ENCODE measurements around the gene TRIM62.
"Not testable (repeated sequence)": the region's sequence is repeated elsewhere in the genome, so short reads cannot be mapped to it uniquely, and the experiment has no call there.

TRIM62 gene

GRCh38 chr1:33130297-33130696 is 51.5 kb downstream of the TRIM62 start:
- H3K27me3 ChIP-seq (ENCODE audit: insufficient read depth, insufficient read length): no peaks in the 10 kb centered on the region
- no peak overlapping the region for H3K9ac ChIP-seq (ENCODE audit: insufficient read length, low read depth)
- H3K4me3 ChIP-seq (ENCODE audit: insufficient read length, low read depth): no peak overlapping the region
- H3K4me1 ChIP-seq (ENCODE audit: insufficient read depth, insufficient read length): no peaks in the 10 kb centered on the region
- H3K9me3 ChIP-seq (ENCODE audit: insufficient read depth, low read length): peaks cover 9% of the 10 kb centered on the region
- peaks cover 2% of the 10 kb centered on the region for H3K36me3 ChIP-seq (ENCODE audit: insufficient read depth, insufficient read length, low read length)
- no peak for DNase-seq (ENCODE audit: low read depth, low spot score)
- TF ChIP-seq SUZ12 (IDR thresholded peaks at IDR 0.05; ENCODE audit: extremely low read depth, insufficient read depth, insufficient read length): no peak
- no peak for TF ChIP-seq YY1 (IDR thresholded peaks at IDR 0.05; ENCODE audit: insufficient read depth, insufficient read length)
- no peak for TF ChIP-seq ZNF274 (IDR thresholded peaks at IDR 0.05; ENCODE audit: low read depth, low read length)

GRCh38 chr1:33128781-33129180 is 53.1 kb downstream of the TRIM62 start:
- TF ChIP-seq ZNF274 (IDR thresholded peaks at IDR 0.05; ENCODE audit: low read depth, low read length) (no peak), YY1 (IDR thresholded peaks at IDR 0.05; ENCODE audit: insufficient read depth, insufficient read length) (no peak), SUZ12 (IDR thresholded peaks at IDR 0.05; ENCODE audit: extremely low read depth, insufficient read depth, insufficient read length) (no peak)
- peaks cover 7% of the 10 kb centered on the region for H3K36me3 ChIP-seq (ENCODE audit: insufficient read depth, insufficient read length, low read length)
- no peak overlapping the region for H3K4me3 ChIP-seq (ENCODE audit: insufficient read length, low read depth)
- DNase-seq (ENCODE audit: low read depth, low spot score): no peak
- no peaks in the 10 kb centered on the region for H3K4me1 ChIP-seq (ENCODE audit: insufficient read depth, insufficient read length)
- no peak overlapping the region for H3K9ac ChIP-seq (ENCODE audit: insufficient read length, low read depth)
- H3K27me3 ChIP-seq (ENCODE audit: insufficient read depth, insufficient read length): no peaks in the 10 kb centered on the region
- H3K9me3 ChIP-seq (ENCODE audit: insufficient read depth, low read length): peaks cover 15% of the 10 kb centered on the region

DNA sequence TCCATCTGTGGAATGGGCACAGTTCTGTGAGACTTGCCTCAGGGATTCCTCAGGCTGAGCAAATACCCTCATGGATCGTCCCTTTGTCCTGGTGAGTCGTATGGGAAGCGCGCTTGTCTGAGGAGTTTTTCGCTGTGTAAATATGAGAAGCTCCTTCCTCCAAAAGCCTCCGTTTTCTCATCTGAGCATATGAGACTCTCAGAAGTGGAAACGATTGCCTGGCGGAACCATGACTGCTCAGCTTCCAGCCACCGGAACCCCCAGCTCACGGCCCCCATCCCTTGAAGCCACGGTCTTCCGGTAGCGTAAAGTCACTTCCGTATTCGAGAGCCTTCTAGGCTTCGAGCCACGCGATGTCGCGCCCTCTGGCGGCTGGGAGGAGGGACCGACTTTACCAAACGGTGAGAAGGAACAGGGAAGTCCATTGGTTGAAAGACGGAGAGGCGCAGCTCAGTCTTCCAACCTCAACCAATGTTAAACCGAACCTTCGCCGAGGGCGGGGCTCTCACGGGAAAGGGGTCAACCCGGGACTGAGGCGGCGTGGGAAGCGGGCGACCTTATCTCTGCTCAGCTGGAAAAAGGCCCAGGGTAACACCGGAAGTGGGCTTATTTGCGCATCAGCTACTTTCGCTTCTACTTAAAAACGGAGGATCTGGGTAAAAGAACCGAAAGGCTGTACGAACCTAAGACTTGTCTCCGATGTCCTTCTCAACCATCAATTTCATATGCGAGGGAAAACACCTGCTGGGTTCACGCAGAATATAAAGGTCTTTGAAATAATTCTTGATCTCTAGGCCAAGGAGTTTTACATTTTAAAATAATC is 54.6 kb downstream of the TRIM62 start:
- TF ChIP-seq SUZ12 (IDR thresholded peaks at IDR 0.05; ENCODE audit: extremely low read depth, insufficient read depth, insufficient read length) (no peak), YY1 (IDR thresholded peaks at IDR 0.05; ENCODE audit: insufficient read depth, insufficient read length) (no peak), ZNF274 (IDR thresholded peaks at IDR 0.05; ENCODE audit: low read depth, low read length) (no peak)
- Histone ChIP-seq H3K9me3 (ENCODE audit: insufficient read depth, low read length) (peaks cover 15% of the 10 kb centered on the region), H3K9ac (ENCODE audit: insufficient read length, low read depth) (peak overlapping the region; percentile 84), H3K4me3 (ENCODE audit: insufficient read length, low read depth) (peak overlapping the region; percentile 89), H3K36me3 (ENCODE audit: insufficient read depth, insufficient read length, low read length) (peaks cover 7% of the 10 kb centered on the region), H3K4me1 (ENCODE audit: insufficient read depth, insufficient read length) (no peaks in the 10 kb centered on the region), H3K27me3 (ENCODE audit: insufficient read depth, insufficient read length) (no peaks in the 10 kb centered on the region)
- DNase-seq (ENCODE audit: low read depth, low spot score): peak; percentile 100

DNA sequence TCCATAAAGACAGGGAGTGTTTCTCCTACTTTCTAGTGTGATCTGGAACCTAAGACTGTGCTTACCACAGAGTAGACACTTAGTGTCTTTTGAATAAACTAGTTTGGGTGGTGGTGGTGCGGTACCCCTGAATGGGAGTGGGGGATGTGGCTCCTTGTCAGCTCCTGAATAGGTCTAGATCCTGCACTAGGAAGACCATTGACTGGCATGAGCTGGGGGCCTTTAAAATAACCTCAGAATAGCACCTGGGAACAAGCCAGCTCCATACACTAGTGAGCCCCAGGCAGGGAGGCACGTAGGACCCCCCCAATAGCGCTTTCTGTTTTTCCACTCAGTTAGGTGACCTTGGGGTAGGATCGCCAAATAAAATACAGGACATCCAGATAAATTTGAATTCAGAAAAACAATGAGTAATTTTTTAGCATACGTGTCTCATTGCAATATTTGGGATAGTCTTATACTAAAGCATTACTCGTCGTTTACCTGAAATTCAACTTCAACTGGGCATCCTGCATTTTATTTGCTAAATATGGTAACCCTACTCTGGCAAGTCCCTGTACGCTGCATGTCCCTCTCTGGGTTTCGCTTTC is 55.3 kb downstream of the TRIM62 start:
- TF ChIP-seq YY1 (IDR thresholded peaks at IDR 0.05; ENCODE audit: insufficient read depth, insufficient read length): no peak
- TF ChIP-seq ZNF274 (IDR thresholded peaks at IDR 0.05; ENCODE audit: low read depth, low read length): no peak
- no peak for TF ChIP-seq SUZ12 (IDR thresholded peaks at IDR 0.05; ENCODE audit: extremely low read depth, insufficient read depth, insufficient read length)
- Histone ChIP-seq H3K27me3 (ENCODE audit: insufficient read depth, insufficient read length) (no peaks in the 10 kb centered on the region), H3K9me3 (ENCODE audit: insufficient read depth, low read length) (peaks cover 15% of the 10 kb centered on the region), H3K9ac (ENCODE audit: insufficient read length, low read depth) (peak overlapping the region; percentile 84), H3K4me3 (ENCODE audit: insufficient read length, low read depth) (peak overlapping the region; percentile 89), H3K36me3 (ENCODE audit: insufficient read depth, insufficient read length, low read length) (peaks cover 7% of the 10 kb centered on the region), H3K4me1 (ENCODE audit: insufficient read depth, insufficient read length) (no peaks in the 10 kb centered on the region)
- no peak for DNase-seq (ENCODE audit: low read depth, low spot score)

DNA sequence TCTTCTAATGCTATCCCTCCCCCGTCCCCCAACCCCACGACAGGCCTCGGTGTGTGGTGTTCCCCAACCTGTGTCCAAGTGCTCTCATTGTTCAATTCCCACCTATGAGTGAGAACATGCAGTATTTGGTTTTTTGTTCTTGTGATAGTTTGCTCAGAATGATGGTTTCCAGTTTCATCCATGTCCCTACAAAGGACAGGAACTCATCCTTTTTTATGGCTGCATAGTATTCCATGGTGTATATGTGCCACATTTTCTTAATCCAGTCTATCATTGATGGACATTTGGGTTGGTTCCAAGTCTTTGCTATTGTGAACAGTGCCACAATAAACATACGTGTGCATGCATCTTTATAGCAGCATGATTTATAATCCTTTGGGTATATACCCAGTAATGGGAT is 57.2 kb downstream of the TRIM62 start:
- not testable (repeated sequence) for H3K36me3 ChIP-seq (ENCODE audit: insufficient read depth, insufficient read length, low read length); DNase-seq (ENCODE audit: low read depth, low spot score); H3K27me3 ChIP-seq (ENCODE audit: insufficient read depth, insufficient read length); H3K9ac ChIP-seq (ENCODE audit: insufficient read length, low read depth); H3K4me3 ChIP-seq (ENCODE audit: insufficient read length, low read depth)
- peaks cover 11% of the 10 kb centered on the region for H3K4me1 ChIP-seq (ENCODE audit: insufficient read depth, insufficient read length)
- H3K9me3 ChIP-seq (ENCODE audit: insufficient read depth, low read length): peaks cover 15% of the 10 kb centered on the region

DNA sequence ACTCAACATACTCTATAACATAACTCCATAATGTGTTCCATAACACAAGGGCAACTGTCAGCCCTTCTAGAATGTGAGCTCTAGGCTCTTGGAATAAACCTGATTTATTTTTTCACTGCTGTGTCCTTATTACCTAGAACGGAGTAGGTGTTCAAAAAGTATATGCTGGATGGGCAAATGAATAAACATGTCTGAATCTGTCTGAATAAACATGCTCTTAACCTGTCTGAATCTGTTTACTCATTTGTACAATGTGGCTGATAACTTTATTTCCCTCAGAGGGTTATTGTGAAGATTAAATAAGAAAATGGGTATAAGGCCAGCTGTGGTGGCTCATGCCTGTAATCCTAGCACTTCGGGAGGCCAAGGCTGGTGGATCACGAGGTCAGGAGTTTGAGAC is 58.6 kb downstream of the TRIM62 start:
- TF ChIP-seq SUZ12 (IDR thresholded peaks at IDR 0.05; ENCODE audit: extremely low read depth, insufficient read depth, insufficient read length) (no peak), ZNF274 (IDR thresholded peaks at IDR 0.05; ENCODE audit: low read depth, low read length) (no peak), YY1 (IDR thresholded peaks at IDR 0.05; ENCODE audit: insufficient read depth, insufficient read length) (no peak)
- no peak for DNase-seq (ENCODE audit: low read depth, low spot score)
- H3K27me3 ChIP-seq (ENCODE audit: insufficient read depth, insufficient read length): no peaks in the 10 kb centered on the region
- peaks cover 11% of the 10 kb centered on the region for H3K4me1 ChIP-seq (ENCODE audit: insufficient read depth, insufficient read length)
- no peak overlapping the region for H3K4me3 ChIP-seq (ENCODE audit: insufficient read length, low read depth)
- H3K9me3 ChIP-seq (ENCODE audit: insufficient read depth, low read length): peaks cover 15% of the 10 kb centered on the region
- H3K9ac ChIP-seq (ENCODE audit: insufficient read length, low read depth): no peak overlapping the region
- peaks cover 7% of the 10 kb centered on the region for H3K36me3 ChIP-seq (ENCODE audit: insufficient read depth, insufficient read length, low read length)

GRCh38 chr1:33122483-33123178 is 59.2 kb downstream of the TRIM62 start:
- Histone ChIP-seq H3K9me3 (ENCODE audit: insufficient read depth, low read length) (peaks cover 9% of the 10 kb centered on the region), H3K9ac (ENCODE audit: insufficient read length, low read depth) (no peak overlapping the region), H3K4me3 (ENCODE audit: insufficient read length, low read depth) (no peak overlapping the region), H3K4me1 (ENCODE audit: insufficient read depth, insufficient read length) (peaks cover 11% of the 10 kb centered on the region), H3K36me3 (ENCODE audit: insufficient read depth, insufficient read length, low read length) (peaks cover 7% of the 10 kb centered on the region), H3K27me3 (ENCODE audit: insufficient read depth, insufficient read length) (no peaks in the 10 kb centered on the region)
- DNase-seq (ENCODE audit: low read depth, low spot score): no peak
- TF ChIP-seq SUZ12 (IDR thresholded peaks at IDR 0.05; ENCODE audit: extremely low read depth, insufficient read depth, insufficient read length) (no peak), ZNF274 (IDR thresholded peaks at IDR 0.05; ENCODE audit: low read depth, low read length) (no peak), YY1 (IDR thresholded peaks at IDR 0.05; ENCODE audit: insufficient read depth, insufficient read length) (no peak)
